ENCODE data around the gene TESPA1.

DNA sequence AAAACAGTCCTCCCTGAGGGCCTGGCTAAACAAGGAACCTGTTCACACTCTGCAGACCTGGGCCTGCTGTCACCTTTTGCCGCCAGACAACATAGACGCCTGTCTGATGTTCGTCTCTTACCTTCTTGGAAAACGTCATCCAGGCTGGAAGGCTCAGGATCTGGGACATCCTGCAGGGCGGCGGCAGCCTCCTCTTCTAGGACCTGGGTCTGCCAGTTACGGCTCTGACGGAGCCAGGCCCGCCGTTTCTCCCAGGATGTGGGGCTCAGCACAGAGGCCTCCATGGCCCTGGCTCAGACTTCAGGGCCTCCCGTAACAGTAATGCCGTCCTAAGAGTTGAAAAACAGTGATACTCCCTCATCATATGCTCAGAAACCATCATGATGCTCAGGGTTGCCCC is 10.3 kb downstream of the TESPA1 start:
- no peak for TF ChIP-seq TAF1 (IDR thresholded peaks at IDR 0.05; ENCODE audit: borderline replicate concordance, insufficient read depth, low read length)
- TF ChIP-seq, protein P1, sequence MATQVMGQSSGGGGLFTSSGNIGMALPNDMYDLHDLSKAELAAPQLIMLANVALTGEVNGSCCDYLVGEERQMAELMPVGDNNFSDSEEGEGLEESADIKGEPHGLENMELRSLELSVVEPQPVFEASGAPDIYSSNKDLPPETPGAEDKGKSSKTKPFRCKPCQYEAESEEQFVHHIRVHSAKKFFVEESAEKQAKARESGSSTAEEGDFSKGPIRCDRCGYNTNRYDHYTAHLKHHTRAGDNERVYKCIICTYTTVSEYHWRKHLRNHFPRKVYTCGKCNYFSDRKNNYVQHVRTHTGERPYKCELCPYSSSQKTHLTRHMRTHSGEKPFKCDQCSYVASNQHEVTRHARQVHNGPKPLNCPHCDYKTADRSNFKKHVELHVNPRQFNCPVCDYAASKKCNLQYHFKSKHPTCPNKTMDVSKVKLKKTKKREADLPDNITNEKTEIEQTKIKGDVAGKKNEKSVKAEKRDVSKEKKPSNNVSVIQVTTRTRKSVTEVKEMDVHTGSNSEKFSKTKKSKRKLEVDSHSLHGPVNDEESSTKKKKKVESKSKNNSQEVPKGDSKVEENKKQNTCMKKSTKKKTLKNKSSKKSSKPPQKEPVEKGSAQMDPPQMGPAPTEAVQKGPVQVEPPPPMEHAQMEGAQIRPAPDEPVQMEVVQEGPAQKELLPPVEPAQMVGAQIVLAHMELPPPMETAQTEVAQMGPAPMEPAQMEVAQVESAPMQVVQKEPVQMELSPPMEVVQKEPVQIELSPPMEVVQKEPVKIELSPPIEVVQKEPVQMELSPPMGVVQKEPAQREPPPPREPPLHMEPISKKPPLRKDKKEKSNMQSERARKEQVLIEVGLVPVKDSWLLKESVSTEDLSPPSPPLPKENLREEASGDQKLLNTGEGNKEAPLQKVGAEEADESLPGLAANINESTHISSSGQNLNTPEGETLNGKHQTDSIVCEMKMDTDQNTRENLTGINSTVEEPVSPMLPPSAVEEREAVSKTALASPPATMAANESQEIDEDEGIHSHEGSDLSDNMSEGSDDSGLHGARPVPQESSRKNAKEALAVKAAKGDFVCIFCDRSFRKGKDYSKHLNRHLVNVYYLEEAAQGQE (IDR thresholded peaks at IDR 0.05; ENCODE audit: insufficient read depth in 1 of 2, low read depth in 2 of 2, low read length in 2 of 2): no peak
- TF ChIP-seq SIN3A (IDR thresholded peaks at IDR 0.05; ENCODE audit: borderline replicate concordance, insufficient read depth, low read length): no peak
- no peak for TF ChIP-seq POLR2AphosphoS5 (IDR thresholded peaks at IDR 0.05; ENCODE audit: low read depth, low read length)
- no peak for TF ChIP-seq FOXP2 (optimal IDR thresholded peaks at IDR 0.05; ENCODE audit: borderline replicate concordance, extremely low read depth, extremely low read length, insufficient read depth)

Measured in PFSK-1 (cell line).